ENCODE data around the gene ARPC5L. TPM values are rescaled to one million over a fixed set of nuclear protein-coding genes. Genes with fewer than 3 reads are reported as not detected.
"Not testable (repeated sequence)": the region's sequence is repeated elsewhere in the genome, so short reads cannot be mapped to it uniquely, and the experiment has no call there.

ARPC5L gene
- total and polyA plus RNA-seq, 4 experiments from 2014 or later = 26.8 to 66.0 (median 46.1) TPM

DNA sequence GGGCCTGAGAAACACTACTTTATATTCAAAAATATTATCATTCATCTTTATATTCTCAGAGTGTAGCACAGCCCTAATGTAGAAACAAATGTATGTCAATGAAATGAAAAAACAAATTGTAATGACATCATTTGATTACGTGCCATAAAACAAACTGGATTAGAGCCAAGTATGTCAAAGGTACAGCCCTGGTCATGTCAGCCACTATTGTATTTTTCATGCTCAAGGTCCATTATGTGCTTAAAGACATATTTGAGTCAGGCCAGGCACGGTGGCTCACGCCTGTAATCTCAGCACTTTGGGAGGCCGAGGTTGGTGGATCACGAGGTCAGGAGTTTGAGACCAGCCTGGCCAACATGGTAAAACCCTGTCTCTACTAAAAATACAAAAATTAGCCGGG is 58.5 kb downstream of the ARPC5L start:
- peaks cover 11% of the 10 kb centered on the region for H3K36me3 ChIP-seq (ENCODE audit: insufficient read depth, low read length)
- H3K27ac ChIP-seq (ENCODE audit: low read depth, low read length); POLR2A ChIA-PET (ENCODE audit: partially characterized antibody); H3K9me3 Mint-ChIP-seq; DNase-seq; H3K27ac Mint-ChIP-seq; H3K27me3 ChIP-seq (ENCODE audit: insufficient read depth, low read length); H3K9me3 ChIP-seq (ENCODE audit: control insufficient read depth in 1 of 2, low read length in 2 of 2); H3K27me3 Mint-ChIP-seq; H3K4me1 ChIP-seq (ENCODE audit: insufficient read depth, low read length); CTCF ChIA-PET (ENCODE audit: partially characterized antibody); intact Hi-C loops (cut with micrococcal nuclease); H3K4me1 Mint-ChIP-seq; H3K4me3 ChIP-seq (ENCODE audit: low read length in 2 of 2); H3K4me3 Mint-ChIP-seq: not testable (repeated sequence)
- H3K36me3 Mint-ChIP-seq = peaks cover 18 to 38% of the 10 kb centered on the region in 2 donors

Other genes starting within 250 kb of the ARPC5L start
- under 1 TPM in 1 of 2 experiments, not detected in 1; 0.06 TPM for gene NR6A1, start 90.8 kb upstream of the ARPC5L start, total RNA-seq
- gene NR6A1, start 90.8 kb upstream of the ARPC5L start, polyA plus RNA-seq = not detected
- gene OLFML2A, start 85.0 kb upstream of the ARPC5L start, total RNA-seq = not detected
- not detected for gene OLFML2A, start 85.0 kb upstream of the ARPC5L start, polyA plus RNA-seq
- not detected for gene WDR38, start 8.7 kb upstream of the ARPC5L start, total RNA-seq
- gene WDR38, start 8.7 kb upstream of the ARPC5L start, polyA plus RNA-seq = not detected
- gene RPL35, start 173 bp upstream of the ARPC5L start, total RNA-seq = 1,000 to 10,000 TPM; 1,702 to 1,766 TPM
- 1,000 to 10,000 TPM; 1,440 to 2,014 TPM for gene RPL35, start 173 bp upstream of the ARPC5L start, polyA plus RNA-seq
- gene GOLGA1, start 79.0 kb downstream of the ARPC5L start, total RNA-seq = 10 to 100 TPM; 27.3 to 38.3 TPM
- gene GOLGA1, start 79.0 kb downstream of the ARPC5L start, polyA plus RNA-seq = 1 to 10 TPM; 3.1 to 6.0 TPM

All from CD4-positive, alpha-beta memory T cell (primary cell).